ENCODE results near the gene COL8A1.

Gene COL8A1

GRCh38 chr3:99662838-99663570, 24.6 kb downstream of the COL8A1 start:
- Histone ChIP-seq H2AFZ (ENCODE audit: low read length) (peak overlapping the region; percentile 56), H3K14ac (ENCODE audit: low read length) (no peak overlapping the region), H3K23ac (ENCODE audit: low read depth, low read length, poor library complexity) (no peak overlapping the region), H2AK5ac (ENCODE audit: low read depth, low read length) (no peak overlapping the region), H3K27ac (replicated peaks; ENCODE audit: low read length) (no peak overlapping the region), H3K36me3 (replicated peaks in 1 of 2; ENCODE audit: control insufficient read depth in 2 of 2, insufficient read depth in 2 of 2, low read length in 2 of 2) (no peaks in the 10 kb centered on the region), H3K79me1 (ENCODE audit: low read depth, low read length) (no peaks in the 10 kb centered on the region), H3K9me3 (replicated peaks in 1 of 2; ENCODE audit: control insufficient read depth in 2 of 2, insufficient read depth in 1 of 2, low read depth in 1 of 2, low read length in 2 of 2) (peaks cover 0 to 4% of the 10 kb centered on the region in 2 donors), H3K18ac (ENCODE audit: low read length) (no peak overlapping the region), H2BK120ac (ENCODE audit: low read depth, low read length) (no peak overlapping the region), H2BK5ac (ENCODE audit: low read length) (no peak overlapping the region), H2BK12ac (ENCODE audit: low read length) (no peak overlapping the region), H3K4me2 (ENCODE audit: insufficient read depth, low read length, poor library complexity, severe bottlenecking) (no peak overlapping the region), H4K8ac (ENCODE audit: low read depth, low read length) (no peak overlapping the region), H3K9ac (ENCODE audit: low read depth, low read length, poor library complexity) (no peak overlapping the region), H3K4me3 (ENCODE audit: low read length in 2 of 2) (no peak overlapping the region), H2BK15ac (ENCODE audit: low read length) (no peak overlapping the region), H3K27me3 (ENCODE audit: control insufficient read depth in 3 of 3, insufficient read depth in 3 of 3, low read depth in 1 of 3, low read length in 3 of 3) (no peaks in the 10 kb centered on the region), H4K91ac (ENCODE audit: low read depth, low read length, poor library complexity) (no peak overlapping the region), H3K4ac (ENCODE audit: low read length) (no peak overlapping the region), H3K4me1 (ENCODE audit: control insufficient read depth in 2 of 2, insufficient read depth in 1 of 2, low read depth in 1 of 2, low read length in 2 of 2) (peaks cover 4 to 14% of the 10 kb centered on the region in 2 donors)
- no peak for DNase-seq (ENCODE audit: low spot score)
- no CpG with 5 or more reads among the region's 10 CpGs for WGBS, 2 donors (ENCODE audit: extremely low coverage in 2 of 2, insufficient read length in 2 of 2, insufficient replicate concordance in 1 of 2)

- Histone ChIP-seq H3K4ac (ENCODE audit: low read length) (no peak overlapping the region), H3K36me3 (replicated peaks in 1 of 2; ENCODE audit: control insufficient read depth in 2 of 2, insufficient read depth in 2 of 2, low read length in 2 of 2) (no peaks in the 10 kb centered on the region), H2BK12ac (ENCODE audit: low read length) (no peak overlapping the region), H3K4me2 (ENCODE audit: insufficient read depth, low read length, poor library complexity, severe bottlenecking) (no peak overlapping the region), H3K4me3 (ENCODE audit: low read length in 2 of 2) (no peak overlapping the region), H4K91ac (ENCODE audit: low read depth, low read length, poor library complexity) (no peak overlapping the region), H2BK5ac (ENCODE audit: low read length) (no peak overlapping the region), H3K27me3 (ENCODE audit: control insufficient read depth in 3 of 3, insufficient read depth in 3 of 3, low read depth in 1 of 3, low read length in 3 of 3) (no peaks in the 10 kb centered on the region), H3K18ac (ENCODE audit: low read length) (no peak overlapping the region), H3K23ac (ENCODE audit: low read depth, low read length, poor library complexity) (no peak overlapping the region), H2BK120ac (ENCODE audit: low read depth, low read length) (no peak overlapping the region), H3K9ac (ENCODE audit: low read depth, low read length, poor library complexity) (no peak overlapping the region), H4K8ac (ENCODE audit: low read depth, low read length) (no peak overlapping the region), H3K14ac (ENCODE audit: low read length) (no peak overlapping the region), H2BK15ac (ENCODE audit: low read length) (no peak overlapping the region), H3K79me1 (ENCODE audit: low read depth, low read length) (no peaks in the 10 kb centered on the region), H3K9me3 (replicated peaks in 1 of 2; ENCODE audit: control insufficient read depth in 2 of 2, insufficient read depth in 1 of 2, low read depth in 1 of 2, low read length in 2 of 2) (peaks cover 0 to 4% of the 10 kb centered on the region in 2 donors), H3K4me1 (ENCODE audit: control insufficient read depth in 2 of 2, insufficient read depth in 1 of 2, low read depth in 1 of 2, low read length in 2 of 2) (peaks cover 4 to 10% of the 10 kb centered on the region in 2 donors), H2AK5ac (ENCODE audit: low read depth, low read length) (no peak overlapping the region), H3K27ac (replicated peaks; ENCODE audit: low read length) (no peak overlapping the region), H2AFZ (ENCODE audit: low read length) (peak overlapping the region; percentile 83)
- WGBS, 2 donors (ENCODE audit: extremely low coverage in 2 of 2, insufficient read length in 2 of 2, insufficient replicate concordance in 1 of 2): no CpG with 5 or more reads among the region's 1 CpG
- no peak for DNase-seq (ENCODE audit: low spot score)
Measured at GRCh38 chr3:99663977-99664376, 25.6 kb downstream of the COL8A1 start.

- Histone ChIP-seq H2BK120ac (ENCODE audit: low read depth, low read length) (no peak overlapping the region), H3K27ac (replicated peaks; ENCODE audit: low read length) (no peak overlapping the region), H3K4me3 (ENCODE audit: low read length in 2 of 2) (no peak overlapping the region), H3K4me1 (ENCODE audit: control insufficient read depth in 2 of 2, insufficient read depth in 1 of 2, low read depth in 1 of 2, low read length in 2 of 2) (peaks cover 4 to 10% of the 10 kb centered on the region in 2 donors), H3K14ac (ENCODE audit: low read length) (no peak overlapping the region), H2AK5ac (ENCODE audit: low read depth, low read length) (no peak overlapping the region), H3K9ac (ENCODE audit: low read depth, low read length, poor library complexity) (no peak overlapping the region), H3K23ac (ENCODE audit: low read depth, low read length, poor library complexity) (no peak overlapping the region), H2BK12ac (ENCODE audit: low read length) (no peak overlapping the region), H2AFZ (ENCODE audit: low read length) (no peak overlapping the region), H3K4me2 (ENCODE audit: insufficient read depth, low read length, poor library complexity, severe bottlenecking) (no peak overlapping the region), H2BK15ac (ENCODE audit: low read length) (no peak overlapping the region), H3K9me3 (replicated peaks in 1 of 2; ENCODE audit: control insufficient read depth in 2 of 2, insufficient read depth in 1 of 2, low read depth in 1 of 2, low read length in 2 of 2) (peaks cover 0 to 4% of the 10 kb centered on the region in 2 donors), H4K8ac (ENCODE audit: low read depth, low read length) (no peak overlapping the region), H3K36me3 (replicated peaks in 1 of 2; ENCODE audit: control insufficient read depth in 2 of 2, insufficient read depth in 2 of 2, low read length in 2 of 2) (no peaks in the 10 kb centered on the region), H3K79me1 (ENCODE audit: low read depth, low read length) (no peaks in the 10 kb centered on the region), H4K91ac (ENCODE audit: low read depth, low read length, poor library complexity) (no peak overlapping the region), H3K18ac (ENCODE audit: low read length) (no peak overlapping the region), H2BK5ac (ENCODE audit: low read length) (no peak overlapping the region), H3K4ac (ENCODE audit: low read length) (no peak overlapping the region), H3K27me3 (ENCODE audit: control insufficient read depth in 3 of 3, insufficient read depth in 3 of 3, low read depth in 1 of 3, low read length in 3 of 3) (no peaks in the 10 kb centered on the region)
- WGBS, 2 donors (ENCODE audit: extremely low coverage in 2 of 2, insufficient read length in 2 of 2, insufficient replicate concordance in 1 of 2): no CpG with 5 or more reads among the region's 1 CpG
- DNase-seq (ENCODE audit: low spot score): no peak
Measured at GRCh38 chr3:99665017-99665416, 26.6 kb downstream of the COL8A1 start.

GRCh38 chr3:99666201-99666600, 27.8 kb downstream of the COL8A1 start:
- Histone ChIP-seq H2BK120ac (ENCODE audit: low read depth, low read length) (no peak overlapping the region), H4K91ac (ENCODE audit: low read depth, low read length, poor library complexity) (no peak overlapping the region), H3K9me3 (replicated peaks in 1 of 2; ENCODE audit: control insufficient read depth in 2 of 2, insufficient read depth in 1 of 2, low read depth in 1 of 2, low read length in 2 of 2) (peaks cover 0 to 4% of the 10 kb centered on the region in 2 donors), H3K4me2 (ENCODE audit: insufficient read depth, low read length, poor library complexity, severe bottlenecking) (no peak overlapping the region), H2AFZ (ENCODE audit: low read length) (no peak overlapping the region), H3K79me1 (ENCODE audit: low read depth, low read length) (no peaks in the 10 kb centered on the region), H3K27ac (replicated peaks; ENCODE audit: low read length) (no peak overlapping the region), H3K27me3 (ENCODE audit: control insufficient read depth in 3 of 3, insufficient read depth in 3 of 3, low read depth in 1 of 3, low read length in 3 of 3) (no peaks in the 10 kb centered on the region), H3K36me3 (replicated peaks in 1 of 2; ENCODE audit: control insufficient read depth in 2 of 2, insufficient read depth in 2 of 2, low read length in 2 of 2) (no peaks in the 10 kb centered on the region), H2BK15ac (ENCODE audit: low read length) (no peak overlapping the region), H3K14ac (ENCODE audit: low read length) (no peak overlapping the region), H3K4me3 (ENCODE audit: low read length in 2 of 2) (no peak overlapping the region), H4K8ac (ENCODE audit: low read depth, low read length) (no peak overlapping the region), H3K23ac (ENCODE audit: low read depth, low read length, poor library complexity) (no peak overlapping the region), H2BK5ac (ENCODE audit: low read length) (no peak overlapping the region), H2BK12ac (ENCODE audit: low read length) (no peak overlapping the region), H3K18ac (ENCODE audit: low read length) (no peak overlapping the region), H2AK5ac (ENCODE audit: low read depth, low read length) (no peak overlapping the region), H3K4ac (ENCODE audit: low read length) (no peak overlapping the region), H3K4me1 (ENCODE audit: control insufficient read depth in 2 of 2, insufficient read depth in 1 of 2, low read depth in 1 of 2, low read length in 2 of 2) (peaks cover 4 to 10% of the 10 kb centered on the region in 2 donors), H3K9ac (ENCODE audit: low read depth, low read length, poor library complexity) (no peak overlapping the region)
- WGBS, 2 donors (ENCODE audit: extremely low coverage in 2 of 2, insufficient read length in 2 of 2, insufficient replicate concordance in 1 of 2): no CpG with 5 or more reads among the region's 1 CpG
- DNase-seq (ENCODE audit: low spot score): no peak
